ENCODE results near the gene LHFPL6. TPM values are rescaled to one million over a fixed set of nuclear protein-coding genes. Genes with fewer than 3 reads are reported as not detected.
"Not testable (repeated sequence)": the region's sequence is repeated elsewhere in the genome, so short reads cannot be mapped to it uniquely, and the experiment has no call there.

LHFPL6 gene
- total and polyA plus RNA-seq, 11 donors, result 34.4 to 74.4 (median 53.2) TPM

DNA sequence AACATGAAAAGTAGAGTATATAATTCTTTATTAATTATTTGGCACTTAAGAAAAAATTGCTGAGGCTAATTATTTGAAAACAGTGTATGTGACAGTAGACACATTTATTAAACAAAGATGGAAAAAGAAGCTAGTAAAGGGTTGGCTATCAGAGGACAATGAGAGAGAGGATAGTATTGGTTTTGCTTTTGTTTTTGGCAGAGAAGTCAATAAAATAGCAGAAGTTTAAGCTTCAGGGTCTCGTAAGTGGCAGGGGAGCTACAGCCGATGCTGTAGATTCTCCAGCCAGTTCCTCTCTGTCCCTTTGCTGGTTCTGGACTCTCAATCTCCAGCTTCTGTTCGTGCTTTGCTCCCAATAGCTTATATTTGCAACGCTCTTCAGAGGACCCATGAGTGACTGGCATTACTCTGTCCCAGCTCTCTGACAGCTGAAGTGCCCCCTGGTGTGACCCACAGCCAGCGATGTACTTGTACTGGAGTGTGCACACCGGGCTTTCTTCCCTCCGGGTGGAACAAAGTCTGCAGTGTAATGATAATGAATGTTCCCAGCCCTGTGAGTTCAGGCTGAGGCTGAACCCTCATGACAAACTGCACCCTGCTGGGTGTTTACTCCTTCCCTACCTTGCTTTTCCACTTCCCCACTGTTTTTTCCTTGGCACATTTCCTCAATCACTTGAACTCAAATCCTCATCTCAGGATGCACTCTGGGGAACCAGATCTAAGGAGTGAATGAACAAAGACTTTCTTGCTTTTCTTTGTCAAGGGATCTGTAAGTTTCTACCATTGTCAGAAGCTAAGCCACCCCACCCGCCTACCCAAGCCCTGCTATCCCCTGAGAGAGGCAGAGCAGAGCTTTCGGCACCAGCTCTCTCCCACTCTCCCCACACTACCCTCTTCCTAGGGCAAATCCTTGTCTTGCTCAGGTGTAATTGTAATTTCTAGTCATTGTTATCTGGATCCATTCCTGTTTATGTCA lies 254.8 kb downstream of the LHFPL6 start:
- H3K27ac ChIP-seq, result peak overlapping the region in 11 of 12 donors; percentile 4 to 83 (median 63)
- peaks cover 0 to 63% (median 41%) of the 10 kb centered on the region in 12 donors for H3K4me1 ChIP-seq
- H3K9me3 ChIP-seq, result no peaks in the 10 kb centered on the region
- TF ChIP-seq, protein P1, sequence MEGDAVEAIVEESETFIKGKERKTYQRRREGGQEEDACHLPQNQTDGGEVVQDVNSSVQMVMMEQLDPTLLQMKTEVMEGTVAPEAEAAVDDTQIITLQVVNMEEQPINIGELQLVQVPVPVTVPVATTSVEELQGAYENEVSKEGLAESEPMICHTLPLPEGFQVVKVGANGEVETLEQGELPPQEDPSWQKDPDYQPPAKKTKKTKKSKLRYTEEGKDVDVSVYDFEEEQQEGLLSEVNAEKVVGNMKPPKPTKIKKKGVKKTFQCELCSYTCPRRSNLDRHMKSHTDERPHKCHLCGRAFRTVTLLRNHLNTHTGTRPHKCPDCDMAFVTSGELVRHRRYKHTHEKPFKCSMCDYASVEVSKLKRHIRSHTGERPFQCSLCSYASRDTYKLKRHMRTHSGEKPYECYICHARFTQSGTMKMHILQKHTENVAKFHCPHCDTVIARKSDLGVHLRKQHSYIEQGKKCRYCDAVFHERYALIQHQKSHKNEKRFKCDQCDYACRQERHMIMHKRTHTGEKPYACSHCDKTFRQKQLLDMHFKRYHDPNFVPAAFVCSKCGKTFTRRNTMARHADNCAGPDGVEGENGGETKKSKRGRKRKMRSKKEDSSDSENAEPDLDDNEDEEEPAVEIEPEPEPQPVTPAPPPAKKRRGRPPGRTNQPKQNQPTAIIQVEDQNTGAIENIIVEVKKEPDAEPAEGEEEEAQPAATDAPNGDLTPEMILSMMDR (IDR thresholded peaks at IDR 0.05), result peak in 2 of 12 donors; percentile 9 to 24
- TF ChIP-seq POLR2A (IDR thresholded peaks at IDR 0.05), result no peak
- peaks cover 0 to 8% (median 0%) of the 10 kb centered on the region in 9 donors for H3K36me3 ChIP-seq
- intact Hi-C loops (cut with DNase I), result loop anchor here in 5 of 10 donors (5.0 to 10.0 kb wide), 3 partner anchors 254 to 264 kb away; partner anchors contain the start of gene LHFPL6 (in 4 of the 5)
- WGBS, 4 donors, result 44 to 57% (median 52%) methylated on average over 9 of the region's 9 CpGs
- DNase-seq (peak; percentile 57 to 86 (median 71)), ATAC-seq (peak; percentile 93 to 97 (median 94))
- H3K27me3 ChIP-seq, result no peaks in the 10 kb centered on the region
- peak overlapping the region in 3 of 12 donors; percentile 9 to 36 (median 25) for H3K4me3 ChIP-seq

DNA sequence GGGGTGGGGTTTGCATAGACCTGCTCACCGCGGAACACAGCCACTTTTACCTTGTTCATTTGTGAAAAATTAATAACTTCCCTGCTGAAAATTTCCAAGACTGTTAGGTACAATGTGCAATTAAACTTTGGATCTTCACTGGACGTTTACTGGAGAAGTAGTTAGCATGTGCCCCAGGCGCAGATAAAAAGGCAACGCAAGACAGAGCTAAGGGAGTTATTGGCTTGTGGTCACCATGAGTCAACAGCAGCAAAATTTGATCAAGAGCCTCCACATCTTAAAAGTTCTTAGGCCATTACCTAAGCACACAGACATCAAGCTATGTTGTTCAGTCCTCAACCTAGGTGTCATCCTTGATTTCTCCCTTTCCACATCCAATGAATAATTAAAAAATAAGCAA lies 257.0 kb downstream of the LHFPL6 start:
- H3K27ac ChIP-seq, result no peak overlapping the region
- 82 to 86% (median 85%) methylated on average over 5 of the region's 5 CpGs for WGBS, 4 donors
- H3K9me3 ChIP-seq, result no peaks in the 10 kb centered on the region
- peaks cover 0 to 53% (median 40%) of the 10 kb centered on the region in 12 donors for H3K4me1 ChIP-seq
- no peak overlapping the region for H3K4me3 ChIP-seq
- intact Hi-C loops (cut with DNase I), result loop anchor here in 5 of 10 donors (5.0 to 10.0 kb wide), 3 partner anchors 256 to 266 kb away; partner anchors contain the start of gene LHFPL6 (in 4 of the 5)
- TF ChIP-seq, protein P1 (IDR thresholded peaks at IDR 0.05), result no peak
- H3K36me3 ChIP-seq, result peaks cover 0 to 30% (median 8%) of the 10 kb centered on the region in 9 donors
- H3K27me3 ChIP-seq, result no peaks in the 10 kb centered on the region
- no peak for ATAC-seq
- no peak for DNase-seq

DNA sequence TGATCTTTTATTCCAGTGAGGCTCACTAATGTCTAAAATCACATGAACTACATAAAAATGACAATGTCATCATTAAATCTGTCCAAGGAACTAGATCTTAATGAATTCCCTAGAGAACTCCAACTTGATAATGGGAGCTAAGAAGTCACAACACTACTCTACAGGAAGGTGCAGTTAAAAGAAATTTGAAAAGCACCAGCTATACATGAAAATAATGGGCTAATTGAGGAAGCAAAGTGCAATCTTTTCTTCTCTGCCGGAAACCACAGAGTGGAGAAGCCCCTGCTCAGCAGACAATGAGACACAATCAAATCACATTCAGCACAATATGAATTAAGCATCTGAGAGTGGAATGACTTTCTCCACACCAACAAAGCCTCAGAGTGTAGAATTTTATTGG lies 261.7 kb downstream of the LHFPL6 start:
- Histone ChIP-seq H3K4me3 (no peak overlapping the region), H3K36me3 (peaks cover 0 to 32% (median 8%) of the 10 kb centered on the region in 9 donors), H3K27ac (no peak overlapping the region), H3K9me3 (no peaks in the 10 kb centered on the region), H3K27me3 (no peaks in the 10 kb centered on the region), H3K4me1 (peaks cover 0 to 9% (median 4%) of the 10 kb centered on the region in 12 donors)
- ATAC-seq (no peak), DNase-seq (no peak)
- WGBS, 4 donors, result 0 to 56% (median 27%) methylated on average over 1 of the region's 1 CpG
- TF ChIP-seq, protein P1 (IDR thresholded peaks at IDR 0.05), result no peak
- TF ChIP-seq POLR2A (IDR thresholded peaks at IDR 0.05), result no peak
- intact Hi-C loops (cut with DNase I), result loop anchor here in 1 of 10 donors (10.0 kb wide), 1 partner anchor 264 kb away; the partner anchor contains the start of gene LHFPL6

DNA sequence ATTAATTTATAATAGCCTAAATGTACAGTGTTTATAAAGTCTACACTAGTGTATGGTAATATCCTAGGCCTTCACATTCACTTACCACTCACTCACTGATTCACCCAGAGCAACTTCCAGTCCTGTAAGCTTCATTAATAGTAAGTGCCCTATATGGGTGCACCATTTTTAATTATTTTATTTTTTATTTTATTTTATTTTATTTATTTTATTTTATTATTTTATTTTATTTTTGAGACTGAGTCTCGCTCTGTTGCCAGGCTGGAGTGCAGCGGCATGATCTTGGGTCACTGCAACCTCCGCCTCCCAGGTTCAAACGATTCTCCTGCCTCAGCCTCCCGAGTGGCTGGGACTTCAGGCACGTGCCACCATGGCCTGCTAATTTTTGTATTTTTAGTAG lies 264.9 kb downstream of the LHFPL6 start:
- H3K27ac ChIP-seq; ATAC-seq; DNase-seq; H3K9me3 ChIP-seq; H3K4me3 ChIP-seq; H3K4me1 ChIP-seq; H3K27me3 ChIP-seq; intact Hi-C loops (cut with DNase I): not testable (repeated sequence)
- WGBS, 4 donors, result 97 to 99% (median 98%) methylated on average over 6 of the region's 6 CpGs
- H3K36me3 ChIP-seq, result peaks cover 0 to 25% (median 7%) of the 10 kb centered on the region in 9 donors
